ENCODE results near the gene C1RL.

Gene C1RL

GRCh38 chr12:7067096-7067495 lies 41.9 kb downstream of the C1RL start:
- no peaks in the 10 kb centered on the region for H3K9me3 ChIP-seq (ENCODE audit: control insufficient read depth, low read length)
- no peaks in the 10 kb centered on the region for H3K36me3 ChIP-seq (ENCODE audit: control insufficient read depth, insufficient read depth, low read length)
- H3K4me1 ChIP-seq (ENCODE audit: control insufficient read depth, insufficient read depth, low read length): no peaks in the 10 kb centered on the region
- no peak overlapping the region for H3K4me3 ChIP-seq (ENCODE audit: insufficient read depth, low read depth, low read length)
- H3K27ac ChIP-seq (ENCODE audit: insufficient read depth, low read depth, low read length, poor library complexity, severe bottlenecking): no peak overlapping the region
- H3K27me3 ChIP-seq (ENCODE audit: control insufficient read depth, insufficient read depth, low read length, poor library complexity, severe bottlenecking): no peaks in the 10 kb centered on the region
- 92% methylated on average over 7 of the region's 7 CpGs for WGBS, 2 experiments

DNA sequence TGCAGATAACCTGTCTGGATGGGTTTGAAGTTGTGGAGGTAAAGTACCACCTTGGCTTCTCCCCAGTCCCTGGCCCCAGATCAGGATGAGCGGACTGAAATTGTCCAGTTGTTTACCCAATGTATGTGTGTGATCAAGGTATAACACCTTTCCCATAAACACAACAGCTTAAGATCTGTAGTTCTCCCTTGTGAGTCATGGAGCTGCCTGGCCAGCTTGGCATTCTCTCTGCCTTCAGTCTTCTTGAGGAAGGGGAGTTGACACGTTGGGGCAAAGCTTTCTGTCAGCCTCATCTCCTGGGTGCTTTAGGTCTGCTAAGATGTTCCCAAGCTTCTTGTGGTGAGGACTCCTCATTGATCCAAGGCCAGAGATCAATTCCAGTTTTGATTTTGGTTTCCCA lies 42.4 kb downstream of the C1RL start:
- H3K4me1 ChIP-seq (ENCODE audit: control insufficient read depth, insufficient read depth, low read length): no peaks in the 10 kb centered on the region
- H3K27ac ChIP-seq (ENCODE audit: insufficient read depth, low read depth, low read length, poor library complexity, severe bottlenecking): no peak overlapping the region
- no peak overlapping the region for H3K4me3 ChIP-seq (ENCODE audit: insufficient read depth, low read depth, low read length)
- no peaks in the 10 kb centered on the region for H3K9me3 ChIP-seq (ENCODE audit: control insufficient read depth, low read length)
- H3K27me3 ChIP-seq (ENCODE audit: control insufficient read depth, insufficient read depth, low read length, poor library complexity, severe bottlenecking): no peaks in the 10 kb centered on the region
- WGBS, 2 experiments: 77 to 88% methylated on average over 2 of the region's 2 CpGs
- H3K36me3 ChIP-seq (ENCODE audit: control insufficient read depth, insufficient read depth, low read length): no peaks in the 10 kb centered on the region

- Histone ChIP-seq H3K36me3 (ENCODE audit: control insufficient read depth, insufficient read depth, low read length) (no peaks in the 10 kb centered on the region), H3K4me1 (ENCODE audit: control insufficient read depth, insufficient read depth, low read length) (no peaks in the 10 kb centered on the region), H3K9me3 (ENCODE audit: control insufficient read depth, low read length) (no peaks in the 10 kb centered on the region), H3K4me3 (ENCODE audit: insufficient read depth, low read depth, low read length) (no peak overlapping the region), H3K27me3 (ENCODE audit: control insufficient read depth, insufficient read depth, low read length, poor library complexity, severe bottlenecking) (no peaks in the 10 kb centered on the region), H3K27ac (ENCODE audit: insufficient read depth, low read depth, low read length, poor library complexity, severe bottlenecking) (no peak overlapping the region)
- WGBS, 2 experiments: 87 to 92% methylated on average over 6 to 7 of the region's 7 CpGs
Measured at GRCh38 chr12:7065073-7065623, 43.9 kb downstream of the C1RL start.

GRCh38 chr12:7064516-7064915 lies 44.5 kb downstream of the C1RL start:
- Histone ChIP-seq H3K27ac (ENCODE audit: insufficient read depth, low read depth, low read length, poor library complexity, severe bottlenecking) (no peak overlapping the region), H3K4me1 (ENCODE audit: control insufficient read depth, insufficient read depth, low read length) (no peaks in the 10 kb centered on the region), H3K9me3 (ENCODE audit: control insufficient read depth, low read length) (no peaks in the 10 kb centered on the region), H3K27me3 (ENCODE audit: control insufficient read depth, insufficient read depth, low read length, poor library complexity, severe bottlenecking) (no peaks in the 10 kb centered on the region), H3K36me3 (ENCODE audit: control insufficient read depth, insufficient read depth, low read length) (no peaks in the 10 kb centered on the region), H3K4me3 (ENCODE audit: insufficient read depth, low read depth, low read length) (no peak overlapping the region)
- WGBS, 2 experiments: 97 to 100% methylated on average over 3 of the region's 3 CpGs

- Histone ChIP-seq H3K4me3 (ENCODE audit: insufficient read depth, low read depth, low read length) (no peak overlapping the region), H3K9me3 (ENCODE audit: control insufficient read depth, low read length) (no peaks in the 10 kb centered on the region), H3K27ac (ENCODE audit: insufficient read depth, low read depth, low read length, poor library complexity, severe bottlenecking) (no peak overlapping the region), H3K36me3 (ENCODE audit: control insufficient read depth, insufficient read depth, low read length) (no peaks in the 10 kb centered on the region), H3K27me3 (ENCODE audit: control insufficient read depth, insufficient read depth, low read length, poor library complexity, severe bottlenecking) (no peaks in the 10 kb centered on the region), H3K4me1 (ENCODE audit: control insufficient read depth, insufficient read depth, low read length) (no peaks in the 10 kb centered on the region)
- 94 to 96% methylated on average over 7 of the region's 7 CpGs for WGBS, 2 experiments
Measured at GRCh38 chr12:7061596-7061995, 47.4 kb downstream of the C1RL start.

DNA sequence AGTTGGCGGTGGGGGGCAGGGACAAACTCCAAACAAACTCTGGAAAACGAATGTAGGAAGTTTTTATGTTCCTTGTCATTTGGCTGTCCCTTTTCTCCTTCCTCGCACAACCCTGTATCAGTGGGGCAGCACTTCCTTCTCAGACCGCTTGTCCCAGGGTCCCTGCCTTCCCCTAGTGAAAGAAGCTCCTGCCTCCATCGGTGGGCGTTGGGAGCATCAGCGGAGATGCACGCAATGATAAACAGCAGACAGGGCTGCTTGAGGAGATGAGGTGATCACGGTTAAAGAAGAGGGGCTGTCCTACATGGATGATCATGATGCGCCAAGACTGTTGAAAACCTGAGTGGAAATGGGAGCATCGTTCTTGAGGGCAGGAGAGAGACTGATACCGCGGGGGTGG lies 47.9 kb downstream of the C1RL start:
- no peak overlapping the region for H3K27ac ChIP-seq (ENCODE audit: insufficient read depth, low read depth, low read length, poor library complexity, severe bottlenecking)

GRCh38 chr12:7060353-7060954 lies 48.6 kb downstream of the C1RL start, which contains the start of gene C1S:
TSS of gene C1S (plus strand) at chr12:7060718. CDS start at chr12:7061913, 1,195 bp downstream.
- 50 to 52% methylated on average over 10 of the region's 10 CpGs for WGBS, 2 experiments
- H3K4me1 ChIP-seq (ENCODE audit: control insufficient read depth, insufficient read depth, low read length): no peaks in the 10 kb centered on the region
- no peak within 1 kb of the TSS for H3K4me3 ChIP-seq (ENCODE audit: insufficient read depth, low read depth, low read length)
- no peaks in the 10 kb centered on the region for H3K27me3 ChIP-seq (ENCODE audit: control insufficient read depth, insufficient read depth, low read length, poor library complexity, severe bottlenecking)
- no peaks in the 10 kb centered on the region for H3K36me3 ChIP-seq (ENCODE audit: control insufficient read depth, insufficient read depth, low read length)
- no peak within 1 kb of the TSS for H3K27ac ChIP-seq (ENCODE audit: insufficient read depth, low read depth, low read length, poor library complexity, severe bottlenecking)
- H3K9me3 ChIP-seq (ENCODE audit: control insufficient read depth, low read length): no peaks in the 10 kb centered on the region

More for the DNA sequence above, 47.9 kb downstream of the C1RL start:
- no peaks in the 10 kb centered on the region for H3K4me1 ChIP-seq (ENCODE audit: control insufficient read depth, insufficient read depth, low read length)
- H3K36me3 ChIP-seq (ENCODE audit: control insufficient read depth, insufficient read depth, low read length): no peaks in the 10 kb centered on the region
- H3K9me3 ChIP-seq (ENCODE audit: control insufficient read depth, low read length): no peaks in the 10 kb centered on the region
- H3K27me3 ChIP-seq (ENCODE audit: control insufficient read depth, insufficient read depth, low read length, poor library complexity, severe bottlenecking): no peaks in the 10 kb centered on the region
- WGBS, 2 experiments: 84 to 86% methylated on average over 13 of the region's 13 CpGs
- no peak overlapping the region for H3K4me3 ChIP-seq (ENCODE audit: insufficient read depth, low read depth, low read length)

- Histone ChIP-seq H3K4me1 (ENCODE audit: control insufficient read depth, insufficient read depth, low read length) (no peaks in the 10 kb centered on the region), H3K4me3 (ENCODE audit: insufficient read depth, low read depth, low read length) (no peak overlapping the region), H3K36me3 (ENCODE audit: control insufficient read depth, insufficient read depth, low read length) (no peaks in the 10 kb centered on the region), H3K27ac (ENCODE audit: insufficient read depth, low read depth, low read length, poor library complexity, severe bottlenecking) (no peak overlapping the region), H3K27me3 (ENCODE audit: control insufficient read depth, insufficient read depth, low read length, poor library complexity, severe bottlenecking) (no peaks in the 10 kb centered on the region), H3K9me3 (ENCODE audit: control insufficient read depth, low read length) (no peaks in the 10 kb centered on the region)
- WGBS, 2 experiments: 88 to 92% methylated on average over 4 of the region's 4 CpGs
Measured at GRCh38 chr12:7059780-7060179, 49.2 kb downstream of the C1RL start.

- Histone ChIP-seq H3K36me3 (ENCODE audit: control insufficient read depth, insufficient read depth, low read length) (no peaks in the 10 kb centered on the region), H3K4me3 (ENCODE audit: insufficient read depth, low read depth, low read length) (no peak overlapping the region), H3K4me1 (ENCODE audit: control insufficient read depth, insufficient read depth, low read length) (no peaks in the 10 kb centered on the region), H3K27me3 (ENCODE audit: control insufficient read depth, insufficient read depth, low read length, poor library complexity, severe bottlenecking) (no peaks in the 10 kb centered on the region), H3K27ac (ENCODE audit: insufficient read depth, low read depth, low read length, poor library complexity, severe bottlenecking) (no peak overlapping the region), H3K9me3 (ENCODE audit: control insufficient read depth, low read length) (no peaks in the 10 kb centered on the region)
- WGBS, 2 experiments: 93 to 94% methylated on average over 9 of the region's 9 CpGs
Measured at GRCh38 chr12:7058850-7059395, 50.1 kb downstream of the C1RL start.

- Histone ChIP-seq H3K4me3 (ENCODE audit: insufficient read depth, low read depth, low read length) (no peak overlapping the region), H3K9me3 (ENCODE audit: control insufficient read depth, low read length) (no peaks in the 10 kb centered on the region), H3K27ac (ENCODE audit: insufficient read depth, low read depth, low read length, poor library complexity, severe bottlenecking) (no peak overlapping the region), H3K27me3 (ENCODE audit: control insufficient read depth, insufficient read depth, low read length, poor library complexity, severe bottlenecking) (no peaks in the 10 kb centered on the region), H3K36me3 (ENCODE audit: control insufficient read depth, insufficient read depth, low read length) (no peaks in the 10 kb centered on the region), H3K4me1 (ENCODE audit: control insufficient read depth, insufficient read depth, low read length) (no peaks in the 10 kb centered on the region)
- WGBS, 2 experiments: 92 to 93% methylated on average over 3 of the region's 3 CpGs
Measured at GRCh38 chr12:7058163-7058845, 50.7 kb downstream of the C1RL start.

Measured in ectodermal cell (in vitro differentiated cells).